Measurements from ENCODE around the gene KIAA1328. TPM values are rescaled to one million over a fixed set of nuclear protein-coding genes. Genes with fewer than 3 reads are reported as not detected.

KIAA1328 gene
- total RNA-seq, 1 donor from 2014 or later: 17.8 TPM

- TF ChIP-seq CTCF (IDR thresholded peaks at IDR 0.05): no peak
- H3K27ac ChIP-seq: peak overlapping the region; percentile 69
- intact Hi-C loops (cut with DNase I): no loop called here
- DNase-seq (no peak), ATAC-seq (peak; percentile 17 to 43)
- H3K4me1 ChIP-seq: peaks cover 20% of the 10 kb centered on the region
- H3K27me3 ChIP-seq (ENCODE audit: low read depth): no peaks in the 10 kb centered on the region
- no peak overlapping the region for H3K4me3 ChIP-seq
- H3K9me3 ChIP-seq: no peaks in the 10 kb centered on the region
- peaks cover 32% of the 10 kb centered on the region for H3K36me3 ChIP-seq
These were observed 17.5 kb upstream of the KIAA1328 start for GRCh38 chr18:36811430-36811829.

GRCh38 chr18:36811955-36812354, 17.0 kb upstream of the KIAA1328 start:
- intact Hi-C loops (cut with DNase I): no loop called here
- ATAC-seq: no peak

GRCh38 chr18:36812678-36813077, 16.2 kb upstream of the KIAA1328 start:
- Histone ChIP-seq H3K4me1 (peaks cover 20% of the 10 kb centered on the region), H3K27ac (peak overlapping the region; percentile 69), H3K9me3 (no peaks in the 10 kb centered on the region), H3K27me3 (ENCODE audit: low read depth) (no peaks in the 10 kb centered on the region), H3K4me3 (no peak overlapping the region), H3K36me3 (peaks cover 34% of the 10 kb centered on the region)
- no peak for TF ChIP-seq CTCF (IDR thresholded peaks at IDR 0.05)
- peak; percentile 11 to 35 for ATAC-seq
- no peak for DNase-seq
- intact Hi-C loops (cut with DNase I): no loop called here

More at GRCh38 chr18:36811955-36812354, 17.0 kb upstream of the KIAA1328 start:
- TF ChIP-seq CTCF (IDR thresholded peaks at IDR 0.05): no peak
- Histone ChIP-seq H3K4me1 (peaks cover 20% of the 10 kb centered on the region), H3K27ac (peak overlapping the region; percentile 69), H3K27me3 (ENCODE audit: low read depth) (no peaks in the 10 kb centered on the region), H3K9me3 (no peaks in the 10 kb centered on the region), H3K36me3 (peaks cover 34% of the 10 kb centered on the region), H3K4me3 (no peak overlapping the region)
- DNase-seq: no peak

- no peak for ATAC-seq
- peaks cover 37% of the 10 kb centered on the region for H3K36me3 ChIP-seq
- no peaks in the 10 kb centered on the region for H3K27me3 ChIP-seq (ENCODE audit: low read depth)
- DNase-seq: no peak
- no peak for TF ChIP-seq CTCF (IDR thresholded peaks at IDR 0.05)
- no peaks in the 10 kb centered on the region for H3K9me3 ChIP-seq
- H3K27ac ChIP-seq: peak overlapping the region; percentile 69
- H3K4me3 ChIP-seq: no peak overlapping the region
- peaks cover 20% of the 10 kb centered on the region for H3K4me1 ChIP-seq
- intact Hi-C loops (cut with DNase I): no loop called here
These were observed 15.7 kb upstream of the KIAA1328 start for GRCh38 chr18:36813101-36813775.

GRCh38 chr18:36813824-36814223, 15.1 kb upstream of the KIAA1328 start:
- Histone ChIP-seq H3K4me3 (no peak overlapping the region), H3K9me3 (no peaks in the 10 kb centered on the region), H3K36me3 (peaks cover 43% of the 10 kb centered on the region), H3K27me3 (ENCODE audit: low read depth) (no peaks in the 10 kb centered on the region), H3K27ac (peak overlapping the region; percentile 69), H3K4me1 (peaks cover 20% of the 10 kb centered on the region)
- DNase-seq (no peak), ATAC-seq (no peak)
- intact Hi-C loops (cut with DNase I): no loop called here
- no peak for TF ChIP-seq CTCF (IDR thresholded peaks at IDR 0.05)
